Fibroblast of gingiva (primary cell): ENCODE results near the gene SULT1C3.

Experiments used
- DNase-seq: peaks from one replicate; pipeline ENCODE4 v3.0.0-alpha.2; 2011; ENCODE audit warnings: low read depth

The SULT1C3 gene

DNA sequence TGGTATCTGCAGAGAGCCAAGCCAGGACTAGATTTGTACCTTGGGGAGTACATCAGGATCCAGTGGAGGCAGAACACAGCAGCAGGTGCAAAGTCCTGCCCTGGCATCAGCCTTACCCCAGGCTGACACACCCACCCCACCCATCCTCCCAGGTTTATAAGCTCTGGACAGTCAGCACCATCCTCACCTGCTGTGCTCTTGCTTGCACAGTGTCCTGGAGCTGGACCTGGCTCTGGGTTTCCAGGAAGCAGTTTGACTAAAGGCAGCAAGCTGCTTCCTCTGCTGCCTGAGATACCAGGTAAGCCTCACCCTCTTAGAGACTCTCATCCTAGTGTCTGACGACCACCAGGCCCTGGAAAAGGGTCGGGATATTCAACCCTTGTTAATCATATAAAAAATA is at the start of gene SULT1C3:
Gene SULT1C3, plus strand, starts transcription at position 183 of the 400 bp plus-strand sequence. CDS start 7,227 bp downstream, outside the sequence.
- no peak for DNase-seq

DNA sequence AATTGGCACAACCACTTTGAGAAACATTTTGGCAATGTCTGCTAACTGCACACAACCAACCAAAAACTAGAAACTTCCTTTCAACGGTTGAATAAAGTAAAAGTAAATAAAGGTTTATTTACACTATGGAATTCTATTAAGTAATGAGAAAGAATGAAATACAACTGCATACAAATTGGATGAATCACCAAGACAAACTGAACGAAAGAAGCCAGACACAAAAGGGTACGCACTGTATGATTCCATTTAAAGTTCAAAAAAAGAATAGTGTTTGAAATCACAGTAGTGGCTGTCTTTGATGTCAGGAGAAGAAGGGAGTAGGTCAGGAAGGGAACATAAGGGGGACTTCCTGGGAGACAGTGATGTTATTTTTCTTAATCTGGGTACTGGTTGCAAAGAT is 46.5 kb upstream of the SULT1C3 start:
- DNase-seq = peak; percentile 3

DNA sequence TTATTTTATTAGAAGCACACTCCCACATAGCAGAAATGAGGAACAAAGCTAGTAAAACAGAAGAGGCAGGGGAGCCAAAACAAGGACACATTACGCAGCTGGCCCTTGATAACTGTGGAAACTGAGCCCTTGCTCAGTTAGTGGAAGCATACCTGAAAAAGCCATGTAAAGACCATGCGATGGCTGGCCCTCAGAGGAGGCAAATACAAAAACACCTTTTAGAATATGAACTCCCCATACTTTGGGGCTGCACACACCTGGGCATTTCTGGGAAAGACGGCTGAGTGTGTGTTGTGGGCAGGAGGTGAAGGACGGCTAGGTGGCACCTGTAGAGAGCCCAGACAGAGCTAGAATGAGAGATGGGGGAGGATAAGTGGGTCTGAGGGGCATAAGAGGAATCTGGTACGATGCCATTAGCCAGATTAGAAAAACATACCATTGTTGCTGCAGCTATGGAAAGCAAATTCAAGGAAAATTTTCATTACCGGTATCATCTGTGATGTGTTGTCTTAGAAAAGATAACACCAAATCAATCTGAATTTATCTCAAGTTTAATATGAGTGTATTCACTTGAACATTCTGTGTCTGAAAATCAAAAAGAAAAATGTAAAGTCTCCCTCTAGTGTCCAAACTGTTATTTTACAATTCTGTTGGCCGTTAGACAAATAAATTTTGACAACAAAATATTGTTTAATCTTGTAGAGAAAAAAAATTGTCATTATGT is 45.2 kb upstream of the SULT1C3 start:
- DNase-seq = no peak

DNA sequence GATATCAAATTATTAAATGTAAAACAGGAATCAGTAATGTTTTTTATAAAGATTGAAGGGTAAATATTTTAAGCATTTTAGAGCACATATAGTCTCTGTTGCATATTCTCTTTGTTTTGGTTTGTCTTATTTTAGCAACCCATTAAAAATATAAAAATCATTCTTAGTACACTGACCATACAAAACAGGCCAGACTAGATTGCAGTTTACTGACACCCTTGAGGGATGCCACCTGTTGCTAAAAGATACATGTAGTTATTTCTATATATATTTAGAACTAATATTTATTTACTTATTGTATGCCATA is 44.7 kb upstream of the SULT1C3 start:
- no peak for DNase-seq

DNA sequence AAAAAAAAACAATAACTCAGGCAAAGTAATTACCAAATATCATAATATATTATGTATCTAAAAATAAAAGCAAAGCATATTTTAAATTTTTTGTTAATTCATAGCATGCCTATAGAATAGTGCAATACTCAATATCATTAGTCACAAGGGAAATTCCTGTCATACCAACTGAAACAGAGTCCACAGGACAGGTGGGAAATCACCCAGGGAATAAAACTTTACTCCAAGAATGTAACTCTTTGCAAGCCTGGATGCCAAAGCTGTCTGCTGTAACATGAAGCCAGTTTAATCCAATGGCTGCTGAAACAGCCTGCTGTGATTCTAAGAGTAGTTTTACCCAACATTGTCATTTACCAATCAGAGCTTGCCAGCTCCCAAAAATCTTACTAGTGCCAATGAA is 40.0 kb upstream of the SULT1C3 start:
- DNase-seq = peak; percentile 14

DNA sequence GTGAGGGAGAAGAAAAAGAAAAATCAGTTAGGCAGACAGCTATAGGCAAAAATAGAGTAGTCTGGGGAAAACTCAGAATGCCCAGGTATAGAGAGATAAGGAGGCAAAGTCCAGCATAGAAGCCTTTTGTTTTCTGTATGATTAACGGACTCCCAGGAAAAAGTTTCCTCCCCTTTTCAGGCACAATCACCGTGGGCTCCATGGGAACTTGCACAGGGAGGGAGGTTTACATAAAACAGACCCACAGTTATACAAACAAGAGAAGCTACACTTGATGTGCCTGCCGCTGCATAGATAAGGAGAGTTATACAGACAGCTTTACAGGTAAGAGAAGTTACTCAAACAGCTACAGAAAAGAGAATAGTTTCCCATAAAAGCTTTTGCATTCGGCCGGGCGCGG is 39.2 kb upstream of the SULT1C3 start:
- no peak for DNase-seq

DNA sequence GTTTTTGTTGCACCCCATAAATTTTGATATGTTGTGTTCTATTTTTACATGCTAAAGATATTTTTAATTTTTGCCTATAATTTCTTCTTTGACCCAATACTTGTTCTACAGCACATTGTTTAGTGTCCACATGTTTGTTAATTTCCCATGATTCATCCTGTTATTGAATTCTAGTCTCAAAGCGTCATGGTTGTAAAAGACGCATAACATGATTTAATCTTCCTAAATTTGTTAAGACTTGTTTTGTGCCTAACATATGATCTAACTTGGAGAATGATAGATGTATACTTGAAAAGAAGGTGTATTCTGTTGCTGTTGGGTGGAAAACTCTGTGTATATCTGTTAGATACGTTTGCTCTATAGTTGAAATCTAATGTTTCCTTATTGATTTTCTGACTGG is 27.1 kb upstream of the SULT1C3 start:
- DNase-seq = no peak

DNA sequence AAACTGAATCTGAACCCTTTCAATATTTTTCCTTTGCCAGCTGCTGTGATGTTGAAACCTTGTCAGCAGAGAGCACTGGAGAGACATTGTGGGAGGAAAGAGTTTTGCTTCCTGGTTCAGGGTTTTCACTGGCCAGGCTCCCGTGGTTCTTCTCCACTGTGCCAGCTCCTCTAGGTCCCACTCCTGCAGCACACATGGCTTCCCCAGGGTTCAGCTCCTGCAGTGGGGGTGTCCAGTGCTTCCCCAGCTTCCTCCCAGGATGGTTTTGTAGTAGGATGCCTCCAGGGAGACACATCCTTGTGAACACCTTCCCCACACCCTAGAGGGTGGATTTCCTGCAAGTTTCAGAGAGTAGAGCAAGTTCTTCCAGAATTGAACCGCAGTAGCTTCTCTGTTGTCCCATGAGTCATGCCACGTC is 24.0 kb upstream of the SULT1C3 start:
- DNase-seq = peak; percentile 27

DNA sequence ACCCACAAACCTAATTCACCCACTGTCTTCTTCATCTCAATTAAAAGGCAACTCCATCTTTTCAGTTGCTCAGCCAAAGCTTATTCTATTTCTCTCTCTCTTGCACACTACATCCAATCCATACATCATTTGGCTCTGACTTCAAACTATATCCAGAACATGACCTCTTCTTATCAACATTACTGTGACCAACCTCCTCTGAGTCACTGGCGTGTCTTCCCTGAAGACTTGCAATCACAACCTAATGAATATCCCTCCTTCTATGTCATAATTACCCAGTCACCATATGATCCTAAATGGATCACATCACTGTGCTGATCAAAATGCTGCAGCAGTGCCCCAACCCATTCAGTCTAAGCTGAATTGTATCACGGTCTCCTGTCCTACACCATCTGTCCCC is 22.6 kb upstream of the SULT1C3 start:
- DNase-seq = no peak

DNA sequence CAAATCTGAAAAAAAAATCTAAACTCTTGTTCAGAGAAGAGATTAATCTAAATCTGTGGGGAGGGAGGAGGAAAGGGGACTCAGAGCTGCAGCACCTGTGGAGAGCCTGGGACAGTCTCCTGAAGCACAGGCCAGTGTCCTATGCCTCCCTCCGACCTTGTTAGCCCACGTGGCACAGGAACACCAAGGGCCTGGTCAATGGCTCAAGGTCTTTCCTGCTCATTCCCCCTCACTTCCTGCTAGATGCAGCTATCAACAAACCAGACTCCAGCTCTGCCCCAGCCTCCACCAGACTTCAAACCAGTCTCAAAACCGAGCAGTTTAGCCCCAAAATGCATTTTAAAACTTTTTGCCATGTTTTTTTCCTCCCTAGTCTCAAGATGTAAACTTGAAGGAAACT is 20.1 kb upstream of the SULT1C3 start:
- DNase-seq = no peak

DNA sequence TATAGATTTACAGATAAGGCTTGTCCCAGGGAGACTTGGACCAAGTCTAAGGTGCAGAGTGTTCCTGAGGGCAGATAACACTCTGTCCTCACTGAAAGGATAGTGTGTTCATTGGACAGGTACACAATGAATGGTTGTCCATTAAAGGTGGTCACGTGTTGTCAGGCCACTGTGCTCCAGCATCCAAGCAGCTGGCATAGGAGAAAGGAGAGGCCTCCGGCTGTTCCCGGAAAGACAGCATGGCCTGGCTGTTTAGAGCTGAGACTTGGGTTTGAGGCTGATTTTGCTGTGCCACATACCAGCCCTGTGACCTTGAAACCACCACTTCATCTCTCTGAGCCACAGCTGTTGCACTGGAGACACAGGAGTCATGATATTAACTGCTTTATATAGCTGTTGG is 19.6 kb upstream of the SULT1C3 start:
- no peak for DNase-seq

DNA sequence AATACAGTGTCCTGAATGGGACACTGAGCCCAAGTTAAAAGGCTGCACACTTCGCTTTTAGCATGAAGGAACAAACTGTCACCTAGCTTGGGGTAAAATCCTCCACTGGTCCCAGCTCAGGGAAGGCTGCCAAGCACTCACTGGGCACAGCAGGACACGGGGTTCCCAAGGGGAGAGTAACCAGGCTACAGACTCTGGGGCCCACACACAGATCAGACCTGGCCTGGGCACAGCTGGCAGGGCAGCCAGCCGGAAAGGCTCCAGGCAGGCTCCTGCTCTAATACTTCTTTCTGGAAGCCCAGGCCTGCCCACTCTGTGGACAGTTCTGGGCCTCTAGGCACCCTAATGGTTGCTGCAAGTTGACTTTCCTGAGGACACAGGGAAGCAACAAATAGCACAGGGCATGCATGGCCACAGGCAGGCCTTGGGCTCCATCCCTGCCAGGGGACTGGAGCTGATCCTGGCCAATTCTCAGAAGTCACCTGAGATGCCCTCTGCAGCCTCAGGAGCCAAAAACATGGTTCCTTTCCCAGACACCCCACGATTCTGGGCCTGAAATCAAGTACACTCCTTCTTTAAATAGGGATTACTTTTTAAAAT is 18.7 kb upstream of the SULT1C3 start:
- no peak for DNase-seq

DNA sequence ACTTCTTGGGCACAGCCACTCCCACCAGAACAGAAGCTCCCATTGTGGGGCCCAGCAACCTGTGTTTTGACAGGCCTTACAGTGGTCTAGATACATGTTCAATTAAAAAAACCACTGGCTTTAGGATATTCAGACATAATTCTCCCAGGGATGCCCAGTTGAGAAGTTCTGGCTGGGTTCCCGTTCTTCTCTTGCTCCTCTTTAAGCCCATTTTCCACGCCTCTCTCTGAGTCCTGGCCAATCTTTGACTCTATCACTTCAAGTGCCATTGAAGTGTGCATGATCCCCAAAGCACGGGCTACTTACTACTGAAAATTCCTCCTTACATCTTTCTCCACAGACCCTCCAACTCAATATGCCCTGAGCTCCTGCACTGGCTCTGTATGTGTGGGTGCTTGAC is 17.5 kb upstream of the SULT1C3 start:
- DNase-seq = no peak

DNA sequence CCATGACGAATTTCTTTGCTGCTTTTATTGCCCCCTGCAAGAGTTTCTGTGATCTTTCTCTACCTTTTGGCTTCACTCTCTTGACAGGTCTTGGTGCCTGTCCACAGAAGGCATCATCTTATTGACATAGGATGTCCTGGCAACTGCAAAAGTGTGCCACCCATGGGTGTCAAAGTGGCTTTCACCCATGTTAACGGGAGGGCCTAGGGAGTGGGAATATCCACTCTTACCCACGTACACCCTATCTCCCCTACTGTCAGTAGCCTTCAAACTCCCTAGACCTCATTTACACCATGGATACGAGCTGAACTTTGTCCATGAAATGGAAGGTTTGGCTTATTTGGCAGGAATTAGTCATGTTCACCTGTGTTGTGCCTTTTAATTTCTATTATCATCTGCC is 16.2 kb upstream of the SULT1C3 start:
- DNase-seq = no peak

DNA sequence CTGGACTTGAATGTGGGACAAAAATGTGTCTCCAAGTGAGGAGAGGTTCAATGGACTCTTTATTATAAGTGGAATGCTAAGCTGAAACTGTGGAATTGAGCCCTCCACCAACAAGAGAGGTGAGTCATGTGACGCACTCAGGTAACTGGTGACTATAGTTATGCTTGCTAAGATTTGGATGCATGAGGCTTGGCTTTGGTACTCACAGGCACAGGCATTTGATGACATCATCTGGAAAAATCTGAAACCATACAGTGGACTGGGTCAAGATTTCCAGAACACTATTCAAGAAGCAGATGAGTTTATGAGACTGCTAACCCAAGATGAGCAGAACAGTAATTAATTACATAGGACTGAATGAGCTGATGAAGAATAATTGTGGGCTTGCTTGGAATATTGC is 15.7 kb upstream of the SULT1C3 start:
- no peak for DNase-seq

DNA sequence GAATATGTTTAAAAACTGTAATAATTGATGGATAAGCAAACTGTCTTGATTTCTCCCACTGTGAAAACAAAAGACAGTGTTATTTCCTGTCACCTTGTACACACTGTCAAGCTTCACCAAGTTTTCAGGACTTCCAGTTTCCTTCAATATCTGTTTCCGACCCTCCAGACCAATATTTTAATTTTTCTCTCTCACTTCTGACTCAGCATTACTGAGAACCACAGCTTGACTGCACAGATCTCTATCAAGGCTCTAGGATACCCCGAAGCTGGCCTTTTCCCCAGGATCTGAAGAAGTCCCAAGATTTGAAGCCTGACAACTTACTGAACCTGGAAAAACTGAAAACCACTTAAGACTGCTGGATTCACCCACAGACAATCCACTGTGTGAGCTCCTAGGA is 13.2 kb upstream of the SULT1C3 start:
- DNase-seq = no peak

DNA sequence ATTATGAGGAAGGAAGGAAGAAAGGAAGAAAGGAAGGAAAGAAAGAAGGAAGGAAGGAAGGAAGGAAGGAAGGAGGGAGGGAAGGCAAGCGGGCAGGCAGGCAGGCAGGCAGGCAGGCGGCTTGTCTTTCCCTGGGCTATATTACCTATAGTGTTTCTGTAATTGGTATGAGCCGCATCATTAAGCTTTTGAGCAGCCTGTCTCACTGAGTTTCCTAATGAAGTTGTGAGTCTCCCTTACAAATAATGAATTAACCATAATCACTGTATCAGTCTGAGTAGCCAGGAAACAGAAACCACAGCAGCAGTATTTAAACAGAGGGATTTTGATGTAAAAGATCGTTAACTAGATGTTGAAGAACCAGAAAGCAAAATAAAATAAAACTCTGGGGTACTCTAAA is 11.8 kb upstream of the SULT1C3 start:
- DNase-seq = no peak

DNA sequence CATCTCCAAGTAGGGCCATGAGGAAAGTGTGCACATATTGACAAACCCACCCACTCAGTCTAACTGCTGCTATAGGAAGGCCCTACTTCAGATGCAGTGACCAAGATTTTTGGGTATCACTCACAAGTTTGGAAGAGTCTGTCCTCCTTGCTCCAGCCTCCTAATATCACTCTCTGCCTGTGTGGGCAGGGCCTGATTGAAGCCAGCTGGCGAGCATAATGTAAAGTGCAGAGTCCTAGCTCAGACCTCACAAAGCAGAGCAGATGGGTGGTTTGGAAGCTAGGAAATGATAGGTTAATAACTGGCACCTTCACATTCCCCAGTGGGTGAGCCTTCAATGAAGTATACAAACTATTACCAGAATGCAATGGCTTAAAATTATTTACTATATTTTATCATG is 11.2 kb upstream of the SULT1C3 start:
- no peak for DNase-seq

DNA sequence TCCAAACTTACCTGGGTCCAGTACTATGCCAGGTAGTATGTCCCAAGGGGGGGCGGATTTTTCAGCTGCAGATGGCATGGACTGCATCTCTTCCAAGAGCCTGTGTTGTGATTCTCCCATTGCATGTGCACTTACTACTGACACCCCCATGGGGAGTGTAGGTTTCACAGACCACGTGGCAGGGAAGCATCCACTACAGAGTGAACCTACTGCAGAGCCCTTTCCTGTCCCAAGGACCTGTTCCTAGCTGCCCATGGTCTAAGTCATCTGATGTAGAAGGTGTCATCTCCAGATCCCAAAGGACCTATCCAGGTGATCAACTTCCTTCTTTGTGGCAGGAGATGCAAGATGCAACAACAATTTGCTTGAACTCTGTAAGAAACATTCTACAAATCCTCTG is 9.9 kb upstream of the SULT1C3 start:
- DNase-seq = no peak

DNA sequence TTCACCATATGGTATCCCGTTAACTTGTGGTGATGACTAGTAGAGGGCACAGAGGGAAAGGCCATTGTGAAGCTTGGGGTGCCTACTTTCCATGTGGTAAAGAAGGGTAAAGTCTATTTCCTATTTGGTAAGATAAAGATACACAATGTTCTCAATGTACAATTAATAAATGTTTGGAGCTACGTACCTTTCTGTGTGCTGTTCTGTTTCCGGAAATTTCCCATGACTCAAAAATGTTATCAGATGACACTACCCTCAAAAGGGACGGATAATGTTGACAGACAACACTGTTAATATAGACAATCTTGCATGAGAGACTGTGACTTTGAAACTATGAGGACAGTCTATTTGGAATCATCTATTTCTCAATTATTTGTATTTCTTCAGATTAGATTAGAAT is 4.2 kb upstream of the SULT1C3 start:
- DNase-seq = no peak

DNA sequence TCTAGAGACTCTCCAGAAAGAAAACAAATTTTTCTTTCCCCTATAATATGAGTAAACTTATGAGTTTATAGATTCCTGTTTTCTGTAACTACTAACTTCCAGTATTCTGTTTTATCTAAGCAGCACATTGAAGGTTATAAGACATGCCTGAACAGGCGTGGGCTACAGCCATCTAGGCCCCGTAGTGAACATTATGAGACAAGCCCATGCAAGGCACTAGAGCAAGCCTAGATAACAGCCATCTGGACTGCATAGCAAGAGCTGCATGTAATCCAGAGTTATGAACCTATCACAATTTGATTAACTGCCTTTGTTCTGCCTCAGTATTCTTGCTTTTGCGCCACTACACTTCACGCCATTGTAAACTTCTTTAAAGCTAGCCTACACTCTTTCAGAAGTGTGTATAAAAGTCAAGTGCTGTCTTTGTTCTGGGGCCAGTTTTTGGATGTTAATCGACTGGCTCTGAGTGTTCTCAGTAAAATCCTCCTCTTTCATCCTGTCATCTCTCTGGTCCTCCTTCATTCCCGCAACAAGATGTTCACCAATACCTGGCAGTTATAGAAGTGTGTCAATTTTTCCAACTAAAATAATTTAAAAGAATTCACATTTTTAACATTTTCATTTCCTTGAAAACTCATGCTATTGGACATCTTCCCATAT is 3.0 kb upstream of the SULT1C3 start:
- no peak for DNase-seq

DNA sequence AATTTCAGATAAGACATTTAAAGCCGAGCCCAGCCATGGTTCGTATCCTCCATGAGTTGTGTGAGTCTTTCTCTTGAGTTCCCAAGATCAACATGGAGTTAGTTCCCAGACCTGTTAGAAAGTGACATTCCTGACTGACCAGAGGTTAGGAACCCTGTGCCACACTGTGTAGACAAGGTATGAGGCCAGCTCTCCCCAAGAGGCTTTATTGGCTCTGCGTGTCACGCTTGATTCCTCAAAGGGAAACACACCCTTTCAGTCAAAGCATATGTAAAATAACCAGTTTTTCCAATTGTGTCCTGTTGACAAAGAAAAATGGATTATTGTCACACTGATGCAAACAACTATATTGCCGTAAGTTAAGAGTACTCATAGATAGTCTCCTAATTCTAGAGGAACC is 1.2 kb downstream of the SULT1C3 start:
- no peak for DNase-seq

DNA sequence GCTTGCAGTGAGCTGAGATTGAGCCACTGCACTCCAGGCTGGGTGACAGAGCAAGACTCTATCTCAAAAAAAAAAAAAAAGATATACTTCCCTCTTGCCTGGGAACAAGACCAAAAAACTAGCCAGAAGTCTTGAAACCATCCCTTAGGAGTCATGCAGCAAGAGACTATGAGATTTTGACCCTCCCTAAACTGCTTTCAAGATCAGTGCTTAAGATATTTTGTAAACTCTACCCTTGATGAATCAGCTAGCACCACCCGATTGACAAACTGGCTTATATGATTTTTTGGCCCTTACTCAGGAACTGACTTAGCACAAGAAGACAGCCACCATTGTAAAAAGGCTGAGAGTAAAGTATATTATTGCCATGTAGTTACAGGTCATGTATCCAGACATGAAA is 3.8 kb downstream of the SULT1C3 start:
- DNase-seq = peak; percentile 77
